ENCODE data around the gene DIAPH1.

The DIAPH1 gene

DNA sequence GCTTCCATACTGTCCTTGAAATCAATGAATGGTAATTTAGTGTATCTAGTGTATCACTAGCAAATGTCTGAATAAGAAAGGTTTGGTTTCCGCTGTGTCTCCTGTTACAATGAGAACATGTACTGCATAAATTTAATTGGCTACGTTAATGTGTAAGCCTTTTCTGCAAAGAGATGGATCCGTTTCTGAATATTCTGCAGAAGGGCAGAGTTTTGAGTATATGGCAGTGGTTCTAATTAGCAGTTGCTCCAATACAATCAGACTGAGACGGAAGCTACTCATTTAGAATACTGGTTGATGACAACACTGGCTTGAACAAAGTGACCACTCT lies 134.5 kb downstream of the DIAPH1 start:
- no peak for DNase-seq (ENCODE audit: low read depth)

DNA sequence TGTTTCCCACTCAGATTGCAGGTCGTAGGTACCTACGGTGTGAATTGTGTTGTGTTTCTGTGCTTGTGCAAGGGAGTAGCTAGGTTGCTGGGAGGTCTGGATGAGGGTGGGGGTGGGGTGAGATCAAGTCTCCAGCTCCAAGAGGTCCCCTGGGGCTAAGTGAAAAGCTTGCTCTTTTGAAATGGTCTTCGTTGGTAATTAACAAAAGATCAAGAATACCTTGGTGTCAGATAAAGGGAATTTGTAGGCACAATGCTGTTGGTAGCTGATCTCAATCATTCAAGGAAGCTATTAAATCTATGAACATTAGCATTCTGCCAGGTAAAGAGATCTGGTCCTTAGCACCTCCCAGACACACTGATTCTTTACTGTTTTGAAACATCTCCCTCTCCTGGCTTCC lies 134.9 kb downstream of the DIAPH1 start:
- no peak for DNase-seq (ENCODE audit: low read depth)

DNA sequence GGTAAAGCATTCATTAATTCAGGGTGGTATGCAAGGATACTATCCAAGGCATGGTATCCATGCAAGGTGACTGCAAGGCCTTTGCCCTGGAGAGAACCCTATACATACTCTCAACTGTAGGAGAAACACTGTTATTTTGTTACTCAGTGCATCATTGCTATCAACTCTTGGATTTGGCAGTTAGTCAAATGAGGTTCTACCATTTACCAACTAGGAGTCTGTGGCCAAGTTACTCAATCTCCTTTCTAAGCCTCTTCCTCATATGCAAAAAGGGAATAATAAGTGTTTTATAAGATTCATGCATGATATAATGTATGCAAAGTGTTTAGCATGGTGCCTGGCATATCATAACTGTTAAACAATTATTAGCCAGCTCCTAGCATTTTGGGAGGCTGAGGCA lies 139.0 kb downstream of the DIAPH1 start:
- DNase-seq (ENCODE audit: low read depth) = no peak

DNA sequence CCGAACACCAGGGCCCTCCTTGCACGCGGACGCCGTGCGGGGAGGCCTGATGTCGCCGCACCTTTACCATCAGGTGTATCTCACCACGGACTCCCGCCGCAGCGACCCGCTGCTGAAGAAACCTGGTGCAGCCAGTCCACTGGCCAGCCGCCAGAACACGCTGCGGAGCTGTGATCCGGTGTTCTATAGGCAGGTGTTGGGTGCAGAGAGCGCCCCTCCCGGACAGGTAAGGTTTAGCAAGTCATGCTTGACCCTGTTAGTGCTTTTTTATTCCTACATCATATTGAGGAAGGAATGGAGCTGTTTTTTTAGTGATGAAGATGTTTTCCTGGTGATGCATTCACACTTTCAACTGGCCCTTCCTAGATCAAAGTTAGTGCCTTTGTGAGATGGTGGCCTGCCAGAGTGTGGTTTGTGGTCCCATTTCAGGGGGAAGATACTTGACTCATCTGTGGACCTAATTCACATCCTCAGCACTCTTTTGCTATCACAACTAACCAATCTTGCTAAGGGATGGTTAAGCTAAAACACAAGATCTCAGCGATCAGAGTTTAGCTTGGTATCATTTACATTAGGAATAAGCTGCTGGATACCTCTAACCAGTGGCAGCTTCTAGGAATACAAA lies 140.4 kb downstream of the DIAPH1 start:
- DNase-seq (ENCODE audit: low read depth) = no peak

DNA sequence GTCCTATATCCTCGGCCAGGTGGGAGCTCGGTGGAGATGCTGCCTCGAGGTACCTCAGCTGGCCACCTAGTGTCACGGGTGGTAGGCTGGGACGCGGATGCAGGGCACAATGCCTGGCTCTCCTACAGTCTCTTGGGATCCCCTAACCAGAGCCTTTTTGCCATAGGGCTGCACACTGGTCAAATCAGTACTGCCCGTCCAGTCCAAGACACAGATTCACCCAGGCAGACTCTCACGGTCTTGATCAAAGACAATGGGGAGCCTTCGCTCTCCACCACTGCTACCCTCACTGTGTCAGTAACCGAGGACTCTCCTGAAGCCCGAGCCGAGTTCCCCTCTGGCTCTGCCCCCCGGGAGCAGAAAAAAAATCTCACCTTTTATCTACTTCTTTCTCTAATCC lies 141.0 kb downstream of the DIAPH1 start:
- DNase-seq (ENCODE audit: low read depth) = no peak

DNA sequence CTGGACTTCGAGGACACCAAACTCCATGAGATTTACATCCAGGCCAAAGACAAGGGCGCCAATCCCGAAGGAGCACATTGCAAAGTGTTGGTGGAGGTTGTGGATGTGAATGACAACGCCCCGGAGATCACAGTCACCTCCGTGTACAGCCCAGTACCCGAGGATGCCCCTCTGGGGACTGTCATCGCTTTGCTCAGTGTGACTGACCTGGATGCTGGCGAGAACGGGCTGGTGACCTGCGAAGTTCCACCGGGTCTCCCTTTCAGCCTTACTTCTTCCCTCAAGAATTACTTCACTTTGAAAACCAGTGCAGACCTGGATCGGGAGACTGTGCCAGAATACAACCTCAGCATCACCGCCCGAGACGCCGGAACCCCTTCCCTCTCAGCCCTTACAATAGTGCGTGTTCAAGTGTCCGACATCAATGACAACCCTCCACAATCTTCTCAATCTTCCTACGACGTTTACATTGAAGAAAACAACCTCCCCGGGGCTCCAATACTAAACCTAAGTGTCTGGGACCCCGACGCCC lies 141.7 kb downstream of the DIAPH1 start:
- DNase-seq (ENCODE audit: low read depth) = no peak

DNA sequence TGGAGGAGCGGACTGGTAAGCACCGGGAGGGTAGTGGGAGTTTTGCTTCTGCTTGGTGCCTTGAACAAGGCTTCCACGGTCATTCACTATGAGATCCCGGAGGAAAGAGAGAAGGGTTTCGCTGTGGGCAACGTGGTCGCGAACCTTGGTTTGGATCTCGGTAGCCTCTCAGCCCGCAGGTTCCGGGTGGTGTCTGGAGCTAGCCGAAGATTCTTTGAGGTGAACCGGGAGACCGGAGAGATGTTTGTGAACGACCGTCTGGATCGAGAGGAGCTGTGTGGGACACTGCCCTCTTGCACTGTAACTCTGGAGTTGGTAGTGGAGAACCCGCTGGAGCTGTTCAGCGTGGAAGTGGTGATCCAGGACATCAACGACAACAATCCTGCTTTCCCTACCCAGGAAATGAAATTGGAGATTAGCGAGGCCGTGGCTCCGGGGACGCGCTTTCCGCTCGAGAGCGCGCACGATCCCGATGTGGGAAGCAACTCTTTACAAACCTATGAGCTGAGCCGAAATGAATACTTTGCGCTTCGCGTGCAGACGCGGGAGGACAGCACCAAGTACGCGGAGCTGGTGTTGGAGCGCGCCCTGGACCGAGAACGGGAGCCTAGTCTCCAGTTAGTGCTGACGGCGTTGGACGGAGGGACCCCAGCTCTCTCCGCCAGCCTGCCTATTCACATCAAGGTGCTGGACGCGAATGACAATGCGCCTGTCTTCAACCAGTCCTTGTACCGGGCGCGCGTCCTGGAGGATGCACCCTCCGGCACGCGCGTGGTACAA lies 142.5 kb downstream of the DIAPH1 start:
- no peak for DNase-seq (ENCODE audit: low read depth)

DNA sequence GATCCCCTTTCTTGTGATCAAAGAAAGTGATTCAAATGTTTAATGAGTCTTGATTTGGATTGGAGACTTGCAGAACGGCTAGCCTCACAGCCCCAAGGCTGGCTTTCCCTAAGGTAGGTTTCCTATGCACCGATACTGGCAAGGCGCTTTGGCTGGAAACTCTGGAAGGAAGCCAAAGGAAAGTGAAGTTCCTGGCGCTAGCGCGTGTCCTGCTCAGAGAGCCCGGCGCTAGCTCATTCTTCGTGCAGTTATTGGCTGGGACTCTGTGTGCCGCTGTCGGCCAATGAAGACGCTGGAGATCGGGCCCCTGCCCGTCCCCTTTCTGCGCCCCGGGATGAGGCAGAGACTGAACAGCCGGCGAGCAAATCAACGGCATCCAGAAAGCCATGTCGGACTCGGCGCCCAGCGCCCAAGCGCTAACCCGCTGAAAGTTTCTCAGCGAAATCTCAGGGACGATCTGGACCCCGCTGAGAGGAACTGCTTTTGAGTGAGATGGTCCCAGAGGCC lies 143.1 kb downstream of the DIAPH1 start, which contains the start of gene PCDHGC3:
Gene PCDHGC3 (plus strand): TSS at position 342 of the 507 bp plus-strand sequence. CDS start 151 bp downstream, at position 493.
- peak; percentile 10 for DNase-seq (ENCODE audit: low read depth)

DNA sequence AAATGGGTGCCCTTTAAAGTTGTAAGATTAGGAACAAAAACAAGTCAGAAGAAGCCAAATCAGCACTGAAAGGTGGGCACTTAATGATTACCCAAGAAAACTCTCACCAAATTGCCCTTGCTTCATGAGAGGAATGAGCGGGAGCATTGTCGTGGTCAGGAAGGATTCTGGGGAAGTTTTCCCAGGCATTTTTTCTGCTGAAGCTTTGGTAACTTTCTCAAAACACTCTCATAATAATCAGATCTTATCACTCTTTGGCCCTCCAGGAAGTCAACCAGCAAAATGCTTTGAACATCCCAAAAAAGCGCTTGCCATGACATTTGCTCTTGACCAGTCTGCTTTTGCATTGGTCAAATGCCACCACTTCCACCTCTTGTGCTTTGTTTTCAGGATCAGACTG lies 153.4 kb downstream of the DIAPH1 start:
- no peak for DNase-seq (ENCODE audit: low read depth)
